Fibroblast of skin of abdomen (primary cell): ENCODE results near the gene RIN2.

Source experiments
- DNase-seq: peaks from one replicate; pipeline ENCODE4 v3.0.0-alpha.2; 2013

Gene RIN2

GRCh38 chr20:19765266-19765665, 7.2 kb downstream of the RIN2 start:
- DNase-seq = no peak

- DNase-seq = no peak
Observed at GRCh38 chr20:19765913-19766312, 7.9 kb downstream of the RIN2 start.

GRCh38 chr20:19767070-19767469, 9.0 kb downstream of the RIN2 start:
- DNase-seq = no peak

DNA sequence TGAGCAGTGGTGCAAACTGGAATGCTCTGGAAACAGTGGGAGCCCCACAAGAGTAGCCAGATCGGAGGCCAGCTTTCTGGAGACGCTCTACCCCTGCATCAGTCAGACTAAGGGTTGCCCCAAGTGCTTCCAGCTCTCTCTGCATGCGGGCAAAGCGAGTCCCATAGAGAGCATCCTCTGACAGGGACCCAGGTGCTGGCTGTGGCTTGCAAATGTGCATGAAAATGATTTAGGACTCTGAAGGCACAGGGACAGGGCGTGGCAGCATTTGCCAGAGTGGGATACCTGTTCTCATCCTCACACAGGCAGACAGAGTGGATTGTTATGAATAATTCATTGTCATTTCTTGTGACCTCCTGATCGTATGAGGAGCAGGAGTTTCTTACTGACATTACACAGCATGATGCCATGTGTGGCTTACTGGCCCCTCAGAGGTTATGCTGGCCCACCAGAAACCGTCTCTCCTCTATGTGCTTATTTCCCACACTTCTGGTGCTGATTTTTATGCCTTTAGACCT, 10.3 kb downstream of the RIN2 start:
- no peak for DNase-seq

DNA sequence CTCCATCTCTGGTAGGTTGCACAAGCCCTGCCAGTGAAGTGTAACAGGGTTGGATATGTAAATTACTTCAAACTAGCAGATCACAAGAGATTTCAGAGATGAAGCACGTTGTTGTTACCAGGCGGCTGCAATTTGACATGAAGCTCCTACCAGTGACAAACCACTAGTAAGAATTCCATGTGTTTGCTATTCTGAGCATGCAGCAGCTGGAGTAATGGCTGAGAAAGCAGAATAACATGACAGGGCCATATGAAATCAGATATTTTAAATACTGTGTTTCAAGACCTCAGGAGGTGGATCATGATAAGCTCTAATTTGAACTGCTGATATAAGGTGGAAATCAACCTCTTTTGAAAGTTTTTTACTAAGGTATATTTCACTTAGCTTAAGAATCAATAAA, 11.4 kb downstream of the RIN2 start:
- DNase-seq = no peak

- DNase-seq = no peak
Observed at GRCh38 chr20:19770375-19770774, 12.3 kb downstream of the RIN2 start.

DNA sequence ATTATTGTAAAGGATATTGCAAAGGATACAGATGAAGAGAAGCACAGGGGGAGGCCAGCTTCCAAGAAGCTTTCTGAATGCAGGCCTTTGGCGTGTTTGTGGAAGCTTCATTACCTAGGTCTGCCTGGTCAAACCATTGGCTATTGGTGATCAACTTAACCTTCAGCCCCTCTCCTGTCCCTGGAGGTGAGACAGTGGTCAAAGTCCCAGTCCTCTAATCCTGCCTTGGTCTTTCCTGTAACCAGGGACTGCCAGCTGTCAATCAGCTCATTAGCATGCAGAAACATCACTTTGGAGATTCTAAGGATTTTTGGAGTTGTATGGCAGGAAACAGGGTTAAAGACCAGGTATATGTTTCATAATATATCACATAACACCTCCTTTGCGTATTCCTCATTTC, 13.0 kb downstream of the RIN2 start:
- DNase-seq = no peak

GRCh38 chr20:19773471-19773870, 15.4 kb downstream of the RIN2 start:
- no peak for DNase-seq

DNA sequence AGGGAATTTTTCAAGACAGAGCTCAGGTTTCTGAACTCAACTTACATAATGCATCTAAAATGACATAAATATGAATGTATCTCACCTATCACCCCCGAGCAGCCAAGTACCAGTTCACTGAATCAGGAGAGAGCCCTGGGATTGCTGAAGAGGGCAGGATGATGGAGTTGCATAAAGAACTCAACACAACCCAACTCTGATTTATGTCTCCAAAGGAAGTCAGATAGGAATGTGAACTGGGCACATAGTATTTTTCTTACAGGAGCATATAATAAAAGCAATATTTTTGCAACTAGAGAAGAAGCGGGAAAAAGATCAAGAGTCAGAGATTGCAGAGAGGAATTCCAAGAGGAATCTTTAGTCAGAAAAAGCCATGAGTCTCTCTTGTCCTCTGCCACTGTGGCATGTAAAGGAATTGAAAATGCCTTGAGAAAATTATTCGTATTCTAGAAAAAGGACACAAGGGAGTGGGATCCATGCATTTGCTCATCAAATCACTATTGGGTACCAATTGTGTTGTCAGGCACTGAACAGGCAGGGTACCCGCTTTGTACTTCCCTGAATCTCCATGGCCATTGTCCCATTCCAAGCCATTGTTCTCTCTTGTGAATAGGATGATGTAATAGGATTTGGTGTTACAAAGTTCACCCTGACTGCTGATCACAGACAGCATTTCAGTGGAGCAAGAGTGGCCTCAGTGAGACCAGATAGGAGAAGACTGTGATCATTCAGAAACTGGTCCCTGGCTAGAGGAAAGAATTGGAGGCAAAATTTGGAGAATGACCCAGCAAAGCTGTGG, 16.3 kb downstream of the RIN2 start:
- DNase-seq = peak; percentile 40

- peak; percentile 16 for DNase-seq
Observed at GRCh38 chr20:19775353-19776253, 17.5 kb downstream of the RIN2 start.

GRCh38 chr20:19777315-19777714, 19.3 kb downstream of the RIN2 start:
- DNase-seq = no peak

DNA sequence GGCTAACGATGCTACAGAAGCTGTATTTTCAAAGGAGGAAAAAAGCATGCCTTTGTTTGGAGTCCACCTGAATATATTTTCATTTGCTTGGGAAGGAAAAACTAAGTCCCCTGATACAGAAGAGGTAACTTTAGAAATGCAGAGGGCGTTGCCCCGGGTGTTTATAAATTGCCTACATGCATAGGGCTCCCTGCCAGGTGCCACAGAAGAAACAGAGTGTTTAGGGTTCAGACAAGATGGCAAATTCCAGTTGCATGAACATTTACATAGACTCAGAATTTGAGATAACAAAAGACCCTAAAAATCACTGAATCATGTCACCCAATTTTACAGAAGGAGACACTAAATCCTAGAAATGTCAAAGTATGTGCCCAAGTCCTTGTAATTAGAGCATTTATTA, 19.9 kb downstream of the RIN2 start:
- DNase-seq = no peak

- no peak for DNase-seq
Observed at GRCh38 chr20:19778404-19778803, 20.3 kb downstream of the RIN2 start.

GRCh38 chr20:19779634-19780033, 21.6 kb downstream of the RIN2 start:
- no peak for DNase-seq

GRCh38 chr20:19780261-19780660, 22.2 kb downstream of the RIN2 start:
- DNase-seq = no peak

DNA sequence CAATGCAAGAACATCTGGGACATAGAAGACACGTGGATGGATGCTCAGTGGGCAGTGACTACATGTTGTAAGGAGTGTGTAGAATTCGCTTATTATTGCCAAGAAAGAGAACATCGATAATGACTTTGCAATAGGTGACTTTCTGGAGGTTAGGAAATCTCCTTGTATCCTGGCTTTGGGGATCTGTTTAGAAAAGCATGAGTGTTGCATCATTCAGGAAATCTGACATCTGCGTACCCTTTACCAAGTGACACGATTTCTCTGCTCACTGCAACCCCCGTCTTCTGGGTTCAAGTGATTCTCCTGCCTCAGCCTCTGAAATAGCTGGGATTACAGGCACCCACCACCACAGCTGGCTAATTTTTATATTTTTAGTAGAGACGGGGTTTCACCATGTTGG, 23.2 kb downstream of the RIN2 start:
- DNase-seq = no peak

- DNase-seq = no peak
Observed at GRCh38 chr20:19782669-19783068, 24.6 kb downstream of the RIN2 start.

DNA sequence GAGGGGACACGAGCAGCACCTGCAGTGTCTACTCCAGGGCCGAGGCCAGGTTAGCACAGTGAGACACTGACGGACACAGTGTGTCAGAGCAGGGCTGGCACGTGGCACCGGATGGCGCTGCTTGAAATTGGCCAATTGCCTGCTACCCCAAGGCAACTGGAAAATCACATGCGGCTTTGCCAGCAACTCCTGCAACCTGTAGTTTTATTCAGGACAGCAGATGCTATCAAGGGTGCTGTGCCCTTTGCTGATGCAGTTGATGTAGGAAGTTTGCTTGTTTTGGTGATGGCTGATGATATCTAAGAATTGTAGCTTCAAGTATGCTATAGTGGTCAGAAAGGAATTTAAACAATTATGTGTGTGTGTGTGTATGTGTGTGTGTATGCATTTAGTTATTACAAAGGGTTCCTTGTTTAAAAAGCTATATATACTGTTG, 25.9 kb downstream of the RIN2 start:
- DNase-seq = peak; percentile 73

GRCh38 chr20:19784511-19785172, 26.6 kb downstream of the RIN2 start:
- peak; percentile 83 for DNase-seq

- no peak for DNase-seq
Observed at GRCh38 chr20:19785173-19785982, 27.3 kb downstream of the RIN2 start.

DNA sequence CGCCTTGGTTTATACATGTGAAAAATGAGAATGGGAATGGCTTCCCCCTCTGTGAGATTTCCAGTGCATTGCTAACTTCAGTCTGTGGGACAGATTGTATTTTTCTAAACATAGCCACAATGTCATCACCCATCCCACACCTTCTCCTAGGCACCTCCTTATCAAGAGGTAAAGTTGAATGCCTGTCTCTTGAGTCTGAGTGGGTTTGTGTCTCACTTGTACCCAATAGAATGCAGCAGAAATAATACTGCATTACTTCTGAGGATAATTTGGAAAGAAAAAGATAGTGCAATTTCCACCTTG, 27.9 kb downstream of the RIN2 start:
- DNase-seq = peak; percentile 93

- DNase-seq = peak; percentile 94
Observed at GRCh38 chr20:19786311-19786710, 28.3 kb downstream of the RIN2 start.
